CD4-positive, alpha-beta T cell treated with Interleukin-10 for 1 hour (primary cell): Measurements from ENCODE around the gene FRMD4B.

Source experiments
- DNase-seq: peaks from one replicate; pipeline ENCODE4 v3.0.0-alpha.2; 2020

Gene FRMD4B

DNA sequence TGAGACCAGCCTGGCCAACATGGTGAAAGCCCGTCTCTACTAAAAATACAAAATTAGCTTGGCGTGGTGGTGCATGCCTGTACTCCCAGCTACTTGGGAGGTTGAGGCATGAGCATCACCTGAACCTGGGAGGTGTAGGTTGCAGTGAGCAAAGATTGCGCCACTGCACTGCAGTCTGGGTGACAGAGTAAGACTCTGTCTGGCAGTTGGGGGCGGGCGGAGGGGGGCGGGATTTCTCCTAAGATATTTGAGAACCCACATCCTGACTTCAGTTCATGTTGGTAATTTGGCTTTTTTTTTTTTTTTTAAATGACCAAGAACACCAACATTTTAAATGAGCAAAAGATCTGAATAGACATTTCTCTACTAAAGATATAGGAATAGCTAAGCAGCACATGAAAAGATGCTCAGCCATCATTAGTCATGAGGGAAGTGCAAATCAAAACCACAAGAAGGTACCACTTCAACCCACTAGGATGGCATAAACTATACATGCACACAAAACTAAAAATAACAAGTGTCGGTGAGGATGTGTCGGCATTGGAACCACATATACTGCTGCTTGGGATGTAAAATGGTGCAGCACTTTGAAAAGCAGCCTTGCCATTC lies 187.9 kb downstream of the FRMD4B start:
- peak; percentile 67 for DNase-seq

DNA sequence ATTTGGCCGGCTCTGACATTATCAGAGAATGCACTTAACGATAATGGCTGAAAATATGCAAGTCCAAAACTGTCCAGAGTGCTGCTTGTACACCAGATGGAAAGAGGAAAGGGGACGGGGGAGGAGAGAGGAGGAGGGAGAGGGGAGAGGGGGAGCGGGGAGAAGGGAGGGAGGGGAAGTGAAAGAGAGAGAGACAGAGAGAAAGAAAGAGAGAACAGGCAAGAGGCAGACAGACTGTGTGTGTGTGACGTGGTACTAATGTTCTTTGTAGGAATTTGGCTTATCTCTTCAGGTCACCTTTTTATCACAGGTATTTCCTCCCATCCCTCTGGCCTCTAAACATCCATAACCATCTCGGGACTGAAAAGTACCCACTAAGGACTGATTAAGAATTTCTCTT lies 188.4 kb downstream of the FRMD4B start:
- no peak for DNase-seq

DNA sequence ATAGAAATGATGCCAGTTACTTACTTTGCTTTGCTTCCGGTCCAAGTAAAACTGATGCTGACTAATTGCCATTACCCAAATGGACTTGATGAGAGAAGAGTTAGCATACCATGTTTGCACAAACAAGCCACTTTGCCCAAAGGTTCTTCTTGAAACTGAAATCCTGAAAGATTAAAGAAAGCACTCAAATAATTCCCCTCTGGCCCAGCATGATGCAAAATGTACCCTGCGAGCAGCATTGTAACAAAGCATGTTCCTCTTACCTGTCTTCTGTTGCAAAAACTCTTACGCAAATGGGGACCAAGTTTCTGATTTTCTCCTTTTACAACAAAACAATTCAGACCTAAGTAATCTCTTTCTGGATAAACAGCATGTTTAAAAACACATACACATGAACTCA lies 189.0 kb downstream of the FRMD4B start:
- DNase-seq: no peak

DNA sequence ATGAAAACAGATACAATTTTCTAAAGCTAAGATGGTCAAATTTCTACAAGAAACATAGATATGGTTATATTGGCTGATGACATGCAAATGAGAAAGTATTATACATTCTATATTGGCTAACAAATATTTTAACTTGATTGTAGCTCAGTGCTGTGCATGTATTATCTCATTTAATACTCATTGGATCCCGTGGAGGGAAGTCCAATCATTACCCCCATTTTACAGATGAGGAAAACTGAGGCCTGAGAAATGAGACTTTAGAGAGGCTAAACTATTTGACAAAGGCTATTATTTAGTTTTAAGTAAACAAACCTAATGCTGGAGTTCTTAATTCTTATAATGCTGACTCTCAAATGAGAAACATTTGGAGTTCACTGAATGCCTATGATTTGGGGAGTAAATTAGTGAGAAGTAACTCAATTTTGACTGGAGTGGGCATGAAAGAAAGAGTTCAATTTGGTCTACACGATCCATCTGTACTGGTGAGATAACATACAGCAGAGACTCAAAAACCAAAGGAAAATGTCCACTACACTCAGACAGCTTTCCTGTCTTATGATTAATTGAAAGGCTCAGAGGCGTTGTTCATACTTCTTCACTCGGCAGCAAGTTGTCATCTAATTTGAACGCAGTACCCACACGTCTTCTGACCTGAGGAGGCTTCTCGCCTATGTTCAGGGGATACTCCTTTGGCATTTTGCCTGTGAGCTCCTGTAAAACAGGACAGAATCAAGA lies 191.3 kb downstream of the FRMD4B start:
- DNase-seq: no peak

DNA sequence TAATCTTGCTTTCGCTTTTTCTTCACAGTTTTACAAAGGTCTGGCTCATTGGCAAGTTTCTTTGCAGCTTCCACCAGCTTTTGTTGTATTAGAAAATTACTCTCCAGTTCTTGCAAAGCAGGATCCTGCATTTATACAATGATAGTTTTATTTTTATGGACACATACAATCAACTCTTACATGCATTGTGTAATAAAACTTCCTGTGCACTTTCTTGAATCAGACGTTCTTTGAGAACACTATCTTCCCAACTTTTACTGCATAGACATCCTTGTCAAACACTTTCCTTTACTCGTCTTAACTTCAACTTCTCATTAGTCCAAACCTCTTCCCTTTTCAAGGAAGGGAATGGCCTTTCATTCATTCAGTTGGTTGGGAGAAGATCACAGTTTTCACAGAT lies 192.1 kb downstream of the FRMD4B start:
- no peak for DNase-seq

DNA sequence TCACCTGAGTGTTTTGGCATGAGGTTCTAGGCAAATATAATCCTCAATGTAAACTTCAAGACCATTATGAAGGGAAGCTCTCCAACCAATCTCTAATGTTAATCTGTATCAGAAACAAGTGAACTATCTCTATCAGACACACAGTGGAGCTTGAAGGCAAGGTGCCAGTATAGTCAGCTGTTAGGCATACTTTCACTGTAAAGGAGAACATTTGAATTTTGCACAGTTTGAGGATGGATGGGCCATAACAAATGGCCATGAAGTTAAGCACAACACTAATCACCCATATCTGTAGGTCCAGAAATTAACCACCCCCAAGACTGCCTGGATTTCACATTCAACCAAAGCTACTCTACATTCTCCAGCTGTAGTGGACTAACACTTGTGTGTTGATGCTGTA lies 194.4 kb downstream of the FRMD4B start:
- DNase-seq: no peak

DNA sequence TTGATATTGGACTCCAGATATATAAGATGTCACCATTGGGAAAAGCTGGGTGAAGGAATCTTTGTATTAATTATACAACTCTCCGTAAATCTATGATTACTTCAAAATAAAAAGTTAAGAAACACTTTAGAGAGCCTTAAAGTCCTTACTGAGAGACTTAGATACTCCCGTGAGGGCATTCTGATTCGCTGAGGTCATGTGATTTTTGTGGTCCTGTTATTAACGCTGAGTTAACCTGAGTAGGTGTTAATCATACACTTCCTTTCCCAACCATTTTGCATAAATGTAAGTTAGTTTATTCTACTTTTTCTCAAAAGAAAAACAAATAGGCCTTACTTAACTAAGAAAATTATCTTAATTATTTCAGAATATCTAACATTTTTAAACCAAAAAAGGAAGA lies 196.4 kb downstream of the FRMD4B start:
- DNase-seq: no peak

DNA sequence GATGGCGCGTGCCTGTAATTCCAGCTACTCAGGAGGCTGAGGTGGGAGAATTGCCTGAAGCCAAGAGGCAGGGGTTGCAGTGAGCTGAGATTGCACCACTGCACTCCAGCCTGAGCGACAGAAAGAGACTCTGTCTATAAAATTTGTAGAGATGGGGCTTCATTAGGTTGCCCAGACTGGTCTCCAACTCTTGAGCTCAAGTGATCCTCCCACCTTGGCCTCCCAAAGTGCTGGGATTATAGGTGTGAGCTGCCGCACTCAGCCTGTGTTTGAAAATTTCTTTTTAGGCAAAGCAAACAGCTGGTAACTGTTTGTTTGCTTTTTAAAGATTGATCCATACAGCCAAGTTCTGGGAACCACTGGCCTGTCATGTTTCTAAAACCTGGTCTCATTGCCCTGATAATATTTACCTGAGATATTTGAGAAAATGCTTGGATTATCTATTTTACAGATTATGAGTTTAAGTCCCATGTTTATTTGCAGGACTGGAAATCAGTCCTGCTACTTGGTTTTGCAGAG lies 199.3 kb downstream of the FRMD4B start:
- DNase-seq: no peak

DNA sequence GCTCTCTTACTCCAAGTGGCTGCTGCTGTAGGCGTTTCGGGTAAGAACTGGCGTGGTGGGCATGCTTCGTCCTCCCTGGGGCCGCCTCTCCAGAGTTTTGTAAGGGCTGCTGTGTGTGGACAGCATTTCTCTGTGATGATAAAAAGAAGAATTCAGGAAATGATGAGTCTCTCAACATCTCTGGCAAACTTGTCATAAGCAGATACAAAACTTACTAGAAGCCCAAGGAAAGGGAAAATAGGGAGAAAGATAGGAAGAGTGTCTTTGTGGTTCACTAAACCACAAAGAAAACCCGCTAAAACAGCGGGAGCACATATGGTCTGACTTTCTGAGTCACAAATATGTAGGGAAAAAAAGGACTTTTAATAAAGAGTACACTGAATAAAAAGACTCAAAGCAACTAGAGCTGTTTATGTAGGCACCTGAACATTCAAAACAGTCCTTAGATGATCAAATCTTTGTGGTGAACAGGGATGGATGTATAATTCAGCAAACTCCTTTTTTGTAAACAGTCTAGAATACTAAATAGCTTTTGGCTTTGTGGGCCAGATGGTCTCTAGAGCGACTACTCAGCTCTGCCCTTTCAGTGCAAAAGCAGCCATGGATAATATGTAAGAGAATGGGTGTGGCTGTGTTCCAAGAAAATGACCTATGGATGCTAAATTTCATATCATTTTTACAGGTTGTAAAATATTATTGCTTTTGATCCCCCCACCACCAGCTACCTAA lies 203.1 kb downstream of the FRMD4B start:
- DNase-seq: no peak

DNA sequence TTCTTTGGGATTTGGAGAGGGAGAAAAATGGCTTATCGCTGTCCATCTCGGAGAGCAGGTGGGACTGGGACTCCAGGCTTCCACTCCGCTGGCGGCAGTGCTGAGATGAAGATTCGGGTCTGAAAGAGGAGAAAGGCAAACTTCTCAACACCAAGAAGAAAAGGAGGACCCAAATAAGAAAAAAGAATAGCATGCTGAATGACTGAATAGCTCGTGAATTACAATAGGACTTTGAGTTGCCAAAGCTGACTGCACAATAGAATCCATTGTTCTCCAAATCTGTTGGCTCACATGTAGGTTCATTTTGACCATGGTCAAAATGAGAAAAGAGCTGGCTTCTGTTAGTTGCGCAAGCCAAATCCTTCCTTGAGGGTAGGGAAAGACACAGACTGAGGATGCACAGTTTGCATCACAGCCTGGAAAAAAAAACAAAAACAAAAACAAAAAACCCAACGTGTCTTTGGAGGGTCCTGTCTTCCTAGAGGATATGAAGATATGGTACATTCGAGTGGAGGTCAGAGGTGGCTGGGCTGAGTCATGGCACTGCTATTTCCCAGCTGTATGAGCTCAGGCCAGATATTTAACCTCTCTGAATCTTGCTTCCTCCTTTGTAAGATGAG lies 204.2 kb downstream of the FRMD4B start:
- no peak for DNase-seq

DNA sequence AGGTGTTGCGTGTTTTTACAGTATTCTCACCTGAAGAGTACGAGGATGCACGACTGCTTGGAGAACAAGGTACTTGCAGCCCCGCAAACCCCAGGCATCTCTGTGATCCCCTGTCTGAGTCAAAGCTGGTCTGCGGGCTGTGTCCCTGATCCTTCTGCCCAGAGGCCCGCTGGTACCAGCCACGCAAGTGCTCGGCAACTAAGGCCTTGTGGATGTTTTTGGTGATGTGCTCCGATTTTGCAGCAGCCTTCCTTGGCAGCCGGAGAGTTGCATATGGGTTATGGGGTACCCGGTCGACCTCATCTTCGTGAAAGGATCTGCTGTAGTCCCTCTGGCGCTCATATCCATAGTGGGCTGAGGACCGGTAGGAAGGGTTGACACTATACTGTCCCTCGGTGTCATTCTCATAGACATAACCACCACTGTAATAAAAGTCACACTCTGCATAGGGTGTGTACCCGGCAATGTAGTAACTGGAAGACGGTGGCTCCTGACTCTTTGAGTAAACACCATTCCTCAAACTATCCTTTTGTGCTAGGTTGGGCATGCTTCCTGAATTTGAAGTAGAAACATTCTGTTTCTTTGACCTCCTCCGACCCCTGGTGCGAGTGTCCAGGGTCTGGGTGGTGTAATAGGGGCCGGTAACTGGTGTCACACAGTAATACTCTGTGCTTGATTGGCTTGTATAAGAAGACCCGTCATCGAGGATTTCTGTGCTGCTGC lies 204.9 kb downstream of the FRMD4B start:
- no peak for DNase-seq

DNA sequence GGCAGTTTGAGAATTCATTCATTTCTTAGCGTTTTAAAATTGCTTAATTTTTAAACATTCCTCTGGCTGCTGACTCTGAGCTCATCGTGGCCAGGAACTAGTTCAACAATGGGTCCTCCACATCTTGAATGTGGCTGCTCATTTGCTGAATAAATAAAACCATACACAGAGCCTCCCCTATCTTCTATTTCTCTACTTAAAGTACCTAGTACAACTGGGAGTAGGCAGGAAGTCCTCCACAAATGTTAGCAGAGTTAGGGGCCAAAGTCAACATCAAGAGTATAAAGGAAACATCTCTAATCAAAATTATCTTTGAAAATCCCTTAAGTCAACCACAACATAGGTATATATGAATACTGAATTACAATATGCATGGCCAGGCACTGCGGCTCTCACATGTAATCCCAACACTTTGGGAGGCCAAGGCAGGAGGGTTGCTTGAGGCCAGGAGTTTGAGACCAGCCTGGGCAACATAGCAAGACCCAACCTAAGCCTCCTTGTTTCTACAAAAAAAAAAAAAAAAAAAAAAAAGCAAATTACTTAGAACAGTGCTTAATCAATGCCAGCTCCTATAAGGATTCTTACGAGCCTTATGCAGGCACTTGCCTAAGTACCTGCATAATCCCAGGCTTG lies 206.0 kb downstream of the FRMD4B start:
- no peak for DNase-seq

DNA sequence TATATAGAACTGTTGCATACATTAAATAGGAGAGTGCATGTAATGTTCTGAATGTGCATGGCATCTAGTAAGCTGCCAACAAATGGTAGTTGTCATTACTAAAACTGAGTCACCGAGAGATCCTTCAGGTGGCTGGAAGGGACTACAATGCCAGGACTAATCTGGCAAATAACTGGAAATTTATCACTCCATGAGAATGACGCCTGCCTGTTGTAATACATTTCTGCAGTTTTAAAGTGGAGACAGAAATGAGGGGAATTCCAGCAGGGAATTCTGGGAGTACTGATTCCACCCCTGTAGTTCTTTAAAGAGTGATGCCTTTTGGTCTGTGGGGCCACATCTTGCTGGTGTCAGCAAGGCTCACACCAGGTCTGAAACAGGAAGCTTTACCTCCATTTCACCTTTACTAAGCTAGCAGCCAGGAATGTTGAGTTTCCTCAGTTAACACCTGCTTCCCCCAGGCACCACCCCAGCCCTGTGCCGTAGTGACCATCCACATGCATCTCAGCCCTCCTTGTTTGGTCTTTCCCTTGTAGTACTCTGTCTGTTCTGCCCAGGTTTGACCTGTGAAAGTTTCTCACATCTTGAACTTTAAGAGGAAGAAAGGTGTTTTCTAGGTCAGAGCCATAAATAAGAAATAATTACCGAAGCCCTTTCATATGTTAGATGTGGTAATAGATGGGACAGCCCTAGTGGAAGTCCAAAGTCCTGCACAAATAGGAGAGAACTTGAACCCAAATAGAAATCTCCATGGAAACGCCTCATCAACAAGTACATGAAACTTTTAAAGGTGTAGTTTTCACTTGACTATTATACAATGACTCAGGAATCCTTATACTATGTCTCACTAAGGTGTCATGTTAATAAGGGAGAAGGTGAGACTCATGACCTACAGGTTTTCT lies 206.8 kb downstream of the FRMD4B start:
- DNase-seq: no peak

DNA sequence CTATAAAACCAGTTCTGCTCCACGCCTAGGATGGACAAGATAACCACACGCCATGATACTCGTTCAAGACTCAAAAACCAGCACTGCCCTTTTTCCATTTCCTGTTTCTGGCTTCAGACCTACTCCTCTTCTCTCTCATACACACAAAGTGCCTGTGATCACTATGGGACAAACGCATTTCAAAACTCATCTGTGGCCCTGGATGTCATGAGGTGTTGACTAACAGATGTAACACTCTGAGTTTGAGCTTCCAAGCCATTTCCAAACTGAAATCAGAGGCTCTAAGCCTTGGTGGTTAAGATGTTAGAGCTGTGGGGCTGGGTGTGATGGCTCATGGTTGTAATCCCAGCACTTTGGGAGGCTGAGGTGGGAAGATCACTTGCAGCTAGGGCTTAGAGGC lies 207.8 kb downstream of the FRMD4B start:
- no peak for DNase-seq

DNA sequence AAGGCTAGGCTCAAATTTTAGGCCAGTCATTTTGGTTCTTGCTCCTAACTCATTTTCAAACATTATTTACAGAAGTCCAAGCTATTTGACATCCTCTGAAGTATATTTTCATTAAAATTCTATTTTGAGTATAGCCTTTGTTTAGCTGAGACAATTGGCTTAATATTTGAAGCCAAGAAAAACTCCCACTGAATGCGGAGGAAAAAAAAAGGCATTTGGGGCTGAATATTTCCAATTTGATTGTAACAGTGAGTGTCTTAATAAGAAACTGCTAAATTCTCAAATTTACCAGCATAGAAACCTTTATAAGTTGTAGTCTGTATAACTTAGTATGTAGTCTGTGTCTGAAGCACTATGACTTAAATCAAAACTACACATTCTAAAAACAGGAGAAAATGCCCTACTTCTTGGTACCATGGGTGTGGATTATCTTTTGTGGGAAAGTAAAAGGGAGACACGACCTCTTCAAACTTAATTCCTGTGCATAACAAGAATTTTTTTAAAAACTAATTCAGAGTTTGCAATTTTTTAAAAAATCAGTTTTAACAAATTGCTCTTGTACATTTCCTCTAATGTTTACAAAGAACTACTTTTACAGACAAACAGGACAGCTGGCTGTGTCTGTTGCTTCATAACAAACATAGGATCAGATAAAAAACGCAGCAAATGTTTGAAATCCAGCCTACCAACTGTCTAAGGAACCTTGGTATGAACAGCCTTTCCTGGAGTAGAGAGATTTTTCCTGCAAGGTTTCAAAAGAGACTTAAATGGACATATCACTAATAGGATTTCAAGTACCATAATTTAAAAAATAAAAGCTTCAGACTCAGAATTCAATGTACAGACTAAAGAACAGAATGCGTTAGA lies 210.8 kb downstream of the FRMD4B start:
- DNase-seq: no peak

DNA sequence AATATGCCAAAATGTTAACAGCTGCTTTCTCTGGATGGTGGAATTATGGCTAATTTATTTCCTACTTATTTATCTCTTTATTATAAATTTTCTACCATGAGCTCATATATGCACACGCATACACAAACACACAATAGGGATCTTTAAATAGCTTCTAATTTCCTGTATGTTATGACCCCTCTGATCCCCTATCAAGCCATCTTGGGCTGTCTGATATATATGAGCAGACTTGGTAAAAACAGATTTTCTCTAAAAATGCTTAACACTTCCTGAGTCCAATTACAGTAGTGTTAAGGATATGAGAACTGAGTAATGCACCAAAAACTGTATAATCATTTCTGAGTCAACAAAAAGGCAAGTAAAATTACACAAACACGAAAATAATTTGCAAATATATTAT lies 211.4 kb downstream of the FRMD4B start:
- DNase-seq: no peak

DNA sequence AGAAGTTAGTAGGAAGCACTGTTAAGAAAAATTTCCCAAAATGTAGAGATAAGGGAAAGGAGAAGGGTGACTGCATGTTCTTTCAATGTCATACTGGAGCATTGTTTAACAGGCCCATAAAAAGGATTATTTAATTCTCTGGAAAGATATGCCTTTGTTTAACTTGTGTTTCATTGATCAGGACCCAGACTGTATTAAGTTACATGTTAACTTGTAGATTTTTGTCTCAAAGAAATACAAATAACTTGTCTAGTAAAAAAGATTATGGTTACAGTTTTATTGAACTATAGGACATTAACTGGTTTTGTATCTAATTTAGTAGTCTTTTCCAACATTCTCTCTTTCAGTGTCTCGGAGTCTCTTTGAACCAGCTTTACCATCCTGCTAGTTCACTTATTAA lies 213.8 kb downstream of the FRMD4B start:
- no peak for DNase-seq

DNA sequence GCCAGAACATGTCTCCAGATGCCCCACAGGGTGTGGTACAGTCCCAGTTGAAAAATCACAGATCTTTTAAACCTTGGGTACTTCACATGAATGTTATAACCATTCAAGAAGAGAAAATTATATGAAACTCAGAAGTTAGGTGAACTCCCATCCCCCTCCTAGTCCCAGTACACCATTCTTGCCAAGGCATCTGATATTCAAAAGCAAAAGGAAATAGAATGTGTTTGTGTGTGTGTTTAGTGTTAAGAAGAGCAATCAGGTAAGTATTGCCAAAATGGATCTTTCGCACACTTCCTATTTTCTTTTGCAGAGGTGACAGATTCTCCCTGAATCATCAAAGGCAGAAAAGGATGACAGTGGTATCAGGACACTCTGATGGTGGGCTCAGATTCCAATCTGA lies 219.4 kb downstream of the FRMD4B start:
- no peak for DNase-seq

DNA sequence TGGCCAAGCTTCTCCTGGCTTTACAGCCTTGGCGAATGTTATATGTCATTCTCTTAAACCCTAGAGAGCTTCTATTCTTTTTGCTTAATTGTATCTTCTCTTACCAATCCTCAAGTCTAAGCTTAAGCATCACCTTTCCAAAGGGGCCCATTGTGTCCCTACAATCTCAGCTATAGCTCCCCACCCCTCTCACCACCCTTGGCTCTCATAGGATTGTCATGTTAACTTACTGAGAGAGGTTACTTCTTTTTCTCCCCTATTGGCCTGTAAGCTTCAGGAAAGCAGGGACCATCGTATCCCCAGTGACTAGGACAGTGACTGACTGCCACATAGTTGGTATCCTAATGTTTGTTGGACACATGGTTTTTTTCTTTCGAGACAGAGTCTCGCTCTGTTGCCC lies 220.1 kb downstream of the FRMD4B start:
- DNase-seq: no peak

DNA sequence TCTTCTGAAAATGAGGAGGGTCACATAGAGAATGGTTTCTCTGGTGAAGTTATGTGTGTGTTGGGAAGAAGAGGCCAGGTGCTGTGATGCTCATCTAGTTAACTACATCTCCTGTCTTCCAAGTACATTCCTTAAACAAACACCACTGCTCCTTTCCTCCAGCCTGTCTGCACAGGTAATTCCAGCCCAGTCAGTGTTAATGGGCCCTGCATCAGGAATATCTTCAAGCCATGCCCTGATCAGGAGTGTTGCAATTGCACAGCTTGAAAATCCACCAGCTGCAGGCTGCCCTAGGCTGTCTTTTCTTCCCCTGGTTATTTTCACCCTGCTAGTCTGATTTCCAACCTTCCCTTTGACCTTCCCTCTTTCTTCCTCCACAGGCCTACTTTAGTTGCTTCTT lies 221.6 kb downstream of the FRMD4B start:
- no peak for DNase-seq
